A375 (cell line): ENCODE measurements around the gene COA6. TPM values are rescaled to one million over a fixed set of nuclear protein-coding genes. Genes with fewer than 3 reads are reported as not detected.

ENCODE experiments used
- total RNA-seq: library from RNA; depleted of rRNA; stranded (reverse); fragments of >200 nt; shearing (Covaris generic); gene quantifications from 2 replicates; pipeline ENCODE4 v1.2.3, GENCODE V29; 2014; rRNA removed

COA6 gene, protein sequence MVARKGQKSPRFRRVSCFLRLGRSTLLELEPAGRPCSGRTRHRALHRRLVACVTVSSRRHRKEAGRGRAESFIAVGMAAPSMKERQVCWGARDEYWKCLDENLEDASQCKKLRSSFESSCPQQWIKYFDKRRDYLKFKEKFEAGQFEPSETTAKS
- total RNA-seq, result 68.1 and 68.7 TPM in 2 replicates

GRCh38 chr1:234373064-234373958 is at the start of gene COA6:
Gene COA6, plus strand, starts transcription at chr1:234373456. Its CDS starts 11 bp downstream, at chr1:234373467.

Other genes with a start within 250 kb of the COA6 start
- 18.4 and 23.8 TPM in 2 replicates for gene TARBP1, start 105.7 kb downstream of the COA6 start, total RNA-seq
- gene IRF2BP2, start 236.7 kb downstream of the COA6 start, total RNA-seq, result 52.1 and 65.7 TPM in 2 replicates